ENCODE measurements around the gene DFFA.

DNA sequence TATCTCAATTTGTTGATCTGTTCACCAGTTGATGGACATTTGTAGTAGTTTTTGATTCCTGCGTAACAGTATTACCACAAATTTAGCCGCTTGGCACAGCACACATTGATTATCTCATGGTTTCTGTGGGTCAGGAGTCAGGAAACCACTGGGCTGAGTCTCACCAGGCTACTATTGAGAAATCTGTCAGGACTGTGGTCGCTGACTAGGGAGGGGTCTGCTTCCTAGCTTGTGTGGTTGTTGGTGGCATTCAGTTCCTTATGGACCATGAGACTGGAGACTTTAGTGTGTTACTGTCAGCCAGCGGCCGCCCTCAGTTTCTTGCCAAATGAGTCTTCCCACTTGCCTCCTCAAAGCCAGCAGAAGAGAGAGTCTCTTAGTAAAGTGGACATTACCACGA is 12.2 kb upstream of the DFFA start:
- TF ChIP-seq POLR2AphosphoS5 (IDR thresholded peaks at IDR 0.05; ENCODE audit: low read depth, low read length) = no peak
- TF ChIP-seq POLR2A (IDR thresholded peaks at IDR 0.05; ENCODE audit: low read depth, low read length) = no peak
- no peak for TF ChIP-seq TAF1 (IDR thresholded peaks at IDR 0.05; ENCODE audit: borderline replicate concordance, low read depth, low read length)

Measured in GM12892 (cell line).